A204.1 (cell line): ENCODE results near the gene KYAT1.
A peak's percentile ranks its signal among the peaks of the same experiment; 100 is the strongest.
"Not testable (repeated sequence)": the region's sequence is repeated elsewhere in the genome, so short reads cannot be mapped to it uniquely, and the experiment has no call there.

Experiments
- FAIRE-seq: peaks from 2 replicates; lab custom pipeline; 2012; peaks lifted over from hg19 to GRCh38; lab: Jason Lieb, UNC

KYAT1 gene

DNA sequence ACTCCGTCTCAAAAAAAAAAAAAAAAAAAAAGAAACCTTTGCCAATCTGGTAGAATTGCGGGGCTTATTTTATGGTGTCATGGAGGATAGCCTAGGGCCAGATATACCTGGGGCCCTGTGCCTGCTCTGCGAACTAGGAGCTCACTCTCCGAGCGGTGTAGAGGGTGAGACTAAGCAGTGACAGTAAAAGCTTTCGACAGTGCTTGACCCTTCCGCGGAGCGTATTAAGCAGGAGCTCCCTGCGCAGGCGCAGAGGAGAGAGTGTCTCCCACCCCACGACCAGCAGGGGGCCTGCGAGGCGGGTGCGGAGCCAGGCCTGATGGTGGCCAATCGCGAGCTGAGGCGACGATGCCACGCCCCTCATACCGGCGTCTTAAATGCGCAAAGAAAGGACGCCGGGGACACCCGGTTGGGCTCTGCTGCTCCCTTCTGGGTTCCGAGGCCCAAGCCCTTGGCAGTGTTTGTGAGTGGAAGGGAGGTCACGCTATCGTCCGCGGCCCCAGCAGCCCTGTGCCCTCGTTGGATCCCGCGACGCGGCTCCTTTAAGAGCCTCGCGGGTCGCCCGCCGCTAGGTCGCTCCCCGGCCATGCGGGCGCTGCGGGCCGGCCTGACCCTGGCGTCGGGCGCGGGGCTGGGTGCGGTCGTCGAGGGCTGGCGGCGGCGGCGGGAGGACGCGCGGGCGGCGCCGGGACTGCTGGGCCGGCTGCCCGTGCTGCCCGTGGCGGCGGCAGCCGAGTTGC, 63.5 kb downstream of the KYAT1 start, which contains the start of gene ENDOG:
Gene ENDOG, plus strand, starts transcription at position 402 of the 740 bp plus-strand sequence. Its CDS starts 185 bp downstream, at position 587.
- peak; percentile 90 for FAIRE-seq

DNA sequence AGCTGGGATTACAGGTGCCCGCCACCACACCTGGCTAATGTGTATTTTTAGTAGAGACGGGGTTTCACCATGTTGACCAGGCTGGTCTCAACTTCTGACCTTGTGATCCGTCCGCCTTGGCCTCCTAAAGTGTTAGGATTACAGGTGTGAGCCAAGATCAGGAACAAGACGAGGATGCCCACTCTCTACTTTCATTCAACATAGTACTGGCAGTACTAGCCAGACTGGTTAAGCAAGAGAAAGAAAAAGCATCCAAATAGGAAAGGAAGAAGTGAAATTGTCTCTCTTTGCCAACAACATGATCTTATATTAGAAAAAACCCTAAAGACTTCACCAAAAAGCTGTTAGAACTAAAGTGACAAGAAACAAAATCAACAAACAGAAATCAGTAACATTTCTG, 70.9 kb downstream of the KYAT1 start:
- FAIRE-seq, result no peak

DNA sequence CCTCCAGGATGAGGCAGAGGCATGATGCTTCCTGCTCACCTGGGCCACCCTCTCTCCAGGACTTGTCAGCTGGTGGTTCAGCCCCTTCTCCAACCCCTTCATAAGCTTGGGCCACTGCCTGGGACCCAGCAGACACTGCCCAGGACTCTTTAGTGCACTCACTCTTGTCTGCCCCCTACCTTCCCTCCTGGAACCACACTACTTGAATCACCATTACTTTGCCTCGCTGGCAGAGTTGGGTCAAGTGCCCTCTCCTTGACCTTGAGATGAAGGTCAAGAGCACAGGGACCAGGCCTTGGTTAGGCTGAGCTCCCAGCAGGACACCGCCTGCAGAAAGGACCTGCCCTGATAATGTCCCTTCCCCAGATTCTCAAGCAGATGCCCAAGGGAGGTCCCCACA, 71.9 kb downstream of the KYAT1 start:
- no peak for FAIRE-seq

DNA sequence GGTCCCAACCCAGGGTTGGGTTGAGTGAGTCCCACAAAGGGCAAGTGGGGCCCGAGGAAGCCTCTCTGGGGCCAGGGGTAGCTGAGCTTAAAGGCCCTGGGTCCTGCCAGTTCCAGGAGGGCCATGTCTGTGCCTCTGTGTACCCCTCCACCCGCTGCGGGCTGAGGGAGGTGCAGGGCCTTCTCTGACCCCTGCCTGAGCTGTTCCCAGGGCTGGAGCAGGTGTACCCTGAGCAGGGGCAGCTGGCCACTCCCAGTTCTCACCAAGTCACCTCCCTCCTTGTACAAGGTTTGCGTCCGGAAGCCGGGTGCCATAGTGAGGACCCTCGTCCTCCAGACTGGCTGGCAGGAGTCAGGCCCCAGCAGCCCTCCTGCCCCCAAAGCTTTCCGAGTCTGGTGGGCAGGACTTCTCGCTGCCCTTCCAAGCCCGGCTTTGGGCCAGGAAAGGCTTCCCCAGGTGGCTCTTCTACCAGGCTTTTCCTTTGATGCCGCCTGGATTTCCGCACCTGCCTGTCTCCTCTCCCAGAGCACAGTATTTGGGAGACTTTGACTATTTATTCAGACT, 72.6 kb downstream of the KYAT1 start:
- no peak for FAIRE-seq

DNA sequence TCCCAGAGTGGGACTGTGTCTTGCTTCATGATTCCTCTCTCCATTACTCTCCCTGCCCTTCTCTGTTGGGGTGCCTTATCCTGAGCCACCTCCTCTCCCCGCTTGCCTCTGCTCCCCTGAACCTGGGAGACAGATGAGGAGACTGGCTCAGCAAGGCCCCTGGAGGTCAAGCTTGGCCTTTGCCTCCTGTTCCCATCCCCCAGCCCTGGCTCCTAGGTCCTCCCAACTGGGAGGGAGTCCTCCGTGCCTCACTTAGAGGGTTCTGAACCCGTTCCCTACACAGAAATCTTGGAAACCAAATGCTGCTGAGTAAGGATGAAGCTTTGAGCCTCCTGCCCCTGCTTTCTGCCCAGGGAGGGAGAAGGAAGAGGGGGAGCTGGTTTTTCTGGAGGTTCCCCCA, 73.2 kb downstream of the KYAT1 start:
- no peak for FAIRE-seq

DNA sequence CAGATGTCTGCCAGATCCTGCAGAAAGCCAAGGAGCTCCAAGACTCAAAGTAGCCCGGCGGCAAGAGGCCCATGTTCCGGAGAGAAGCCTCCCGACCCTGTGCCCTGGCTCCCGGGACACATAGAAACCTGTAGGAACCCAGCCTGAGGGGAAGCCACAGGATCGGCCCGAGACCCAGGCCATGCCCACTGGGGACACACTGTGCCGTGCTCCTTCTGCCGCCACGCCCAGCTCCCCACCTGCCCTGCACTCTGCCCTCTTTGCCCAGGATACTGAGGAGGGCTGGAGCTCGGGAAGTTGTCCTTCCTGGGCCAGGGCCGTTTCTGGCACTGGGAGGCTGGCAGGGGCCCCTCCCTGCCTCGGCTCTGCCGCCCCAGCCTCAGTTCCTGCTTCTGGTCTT, 73.9 kb downstream of the KYAT1 start:
- no peak for FAIRE-seq

DNA sequence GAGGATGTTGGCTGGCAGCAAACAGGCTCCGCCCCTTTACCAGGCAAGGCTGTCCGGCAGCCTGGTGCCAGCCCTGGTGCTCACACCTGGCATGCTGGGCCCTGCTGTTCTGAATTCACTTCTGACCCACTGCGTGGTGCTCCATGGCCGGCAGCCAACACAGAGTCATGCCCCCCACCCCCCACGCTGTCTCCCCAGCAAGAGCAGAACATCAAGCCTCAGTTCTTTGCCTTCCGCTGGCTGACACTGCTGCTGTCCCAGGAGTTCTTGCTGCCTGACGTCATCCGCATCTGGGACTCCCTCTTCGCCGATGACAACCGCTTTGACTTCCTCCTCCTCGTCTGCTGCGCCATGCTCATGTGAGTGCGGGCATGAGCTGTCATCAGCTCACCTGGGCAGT, 76.1 kb downstream of the KYAT1 start:
- no peak for FAIRE-seq

DNA sequence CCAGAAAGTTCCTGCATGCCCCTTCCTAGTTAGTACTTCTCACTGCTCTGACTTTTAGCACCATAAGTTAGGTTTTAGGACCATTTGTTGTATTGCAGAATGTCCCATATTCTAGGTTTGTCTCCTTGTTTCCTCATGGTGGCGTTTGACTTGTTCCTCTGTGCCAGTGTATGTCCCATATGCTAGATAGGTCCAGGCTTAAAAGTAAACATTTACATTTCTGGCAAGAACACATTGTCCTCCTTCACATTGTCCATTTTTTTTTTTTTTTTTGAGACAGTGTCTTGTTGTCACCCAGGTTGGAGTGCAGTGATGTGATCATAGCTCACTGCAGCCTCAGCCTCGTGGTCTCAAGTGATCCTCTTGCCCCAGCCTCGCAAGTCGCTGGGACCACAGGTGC, 79.3 kb downstream of the KYAT1 start:
- no peak for FAIRE-seq

DNA sequence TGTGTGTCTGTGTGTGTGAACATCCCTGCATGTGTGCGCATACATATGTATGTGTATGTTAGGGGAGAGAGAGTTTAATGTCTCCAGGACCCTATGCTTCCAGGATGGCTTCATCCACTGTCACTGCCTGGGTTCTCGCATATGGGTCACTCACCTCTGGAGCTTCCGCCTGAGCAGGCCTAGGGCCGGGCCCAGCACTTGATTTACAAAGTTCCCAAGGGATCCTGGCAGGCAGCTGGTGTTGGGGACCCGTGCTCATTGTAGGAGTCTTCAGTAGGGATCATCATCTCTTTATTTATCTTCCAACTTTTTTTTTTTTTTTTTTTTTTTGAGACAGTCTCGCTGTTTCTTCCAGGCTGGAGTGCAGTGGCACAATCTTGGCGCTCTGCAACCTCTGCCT, 81.7 kb downstream of the KYAT1 start:
- FAIRE-seq, result no peak

DNA sequence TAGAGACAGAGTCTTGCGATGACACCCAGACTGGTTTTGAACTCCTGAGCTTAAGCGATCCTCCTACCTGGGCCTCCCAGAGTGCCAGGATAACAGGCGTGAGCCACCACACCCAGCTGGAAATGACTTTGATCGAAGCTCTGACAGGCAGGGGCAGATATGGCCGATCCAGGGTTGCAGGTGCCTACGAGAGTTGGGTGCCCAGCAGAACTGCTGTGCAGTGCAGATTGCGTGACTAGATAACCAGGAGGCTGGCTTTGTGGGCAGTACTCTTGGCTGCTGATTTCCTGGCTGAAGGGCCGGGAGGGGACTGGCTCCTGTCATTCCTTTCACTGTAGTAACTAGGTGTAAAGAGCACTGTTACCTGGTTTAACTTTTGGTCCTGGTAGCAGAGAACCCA, 82.9 kb downstream of the KYAT1 start:
- no peak for FAIRE-seq

DNA sequence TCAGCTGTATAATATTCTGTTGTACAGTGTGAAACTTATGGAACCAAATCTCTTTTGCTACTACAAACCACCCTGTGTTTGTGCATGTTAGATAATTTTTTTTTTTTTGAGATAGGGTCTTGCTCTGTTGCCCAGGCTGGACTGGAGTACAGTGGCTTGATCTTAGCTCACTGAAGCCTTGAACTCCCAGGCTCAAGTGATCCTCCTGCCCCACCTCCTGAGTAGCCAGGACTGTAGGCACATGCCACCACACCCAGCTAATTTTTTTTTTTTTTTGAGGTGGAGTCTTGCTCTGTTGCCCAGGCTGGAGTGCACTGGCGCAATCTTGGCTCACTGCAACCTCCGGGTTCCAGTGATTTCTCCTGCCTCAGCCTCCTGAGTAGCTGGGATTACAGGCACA, 86.8 kb downstream of the KYAT1 start:
- FAIRE-seq, result not testable (repeated sequence)

DNA sequence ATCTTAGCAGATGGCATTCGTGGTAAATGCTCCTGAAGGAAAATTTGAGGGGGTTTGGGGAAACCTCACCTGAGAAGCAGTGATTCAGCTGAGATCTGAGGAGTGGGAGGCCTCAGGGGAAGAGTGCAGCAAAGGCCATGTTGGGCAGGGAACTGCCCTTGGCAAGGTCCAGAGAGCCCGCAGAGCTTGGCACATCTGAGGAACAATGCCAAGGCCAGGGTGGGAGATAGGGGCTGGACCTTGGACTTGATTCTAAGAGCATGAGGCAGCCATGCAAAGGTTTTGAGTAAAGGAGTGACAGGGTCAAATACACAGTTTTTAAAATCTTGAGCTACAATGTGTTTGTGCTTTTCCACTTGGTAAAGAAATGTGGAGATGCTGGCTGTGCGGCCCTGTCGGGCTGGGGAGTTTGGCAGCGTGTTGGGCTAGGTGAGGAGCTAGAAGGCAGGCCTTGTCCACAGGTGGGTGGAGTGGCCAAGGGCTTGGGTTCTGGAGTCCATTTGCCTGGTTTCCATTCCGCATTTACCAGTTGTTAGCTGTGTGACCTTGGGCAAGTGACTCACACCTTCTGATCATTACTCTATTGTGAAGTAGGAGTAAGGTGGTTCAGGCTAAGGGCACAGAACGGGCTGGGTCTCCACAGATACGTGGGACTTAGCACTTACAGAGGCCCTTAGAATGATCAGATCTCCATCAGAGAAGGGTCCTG, 88.6 kb downstream of the KYAT1 start:
- FAIRE-seq, result no peak

DNA sequence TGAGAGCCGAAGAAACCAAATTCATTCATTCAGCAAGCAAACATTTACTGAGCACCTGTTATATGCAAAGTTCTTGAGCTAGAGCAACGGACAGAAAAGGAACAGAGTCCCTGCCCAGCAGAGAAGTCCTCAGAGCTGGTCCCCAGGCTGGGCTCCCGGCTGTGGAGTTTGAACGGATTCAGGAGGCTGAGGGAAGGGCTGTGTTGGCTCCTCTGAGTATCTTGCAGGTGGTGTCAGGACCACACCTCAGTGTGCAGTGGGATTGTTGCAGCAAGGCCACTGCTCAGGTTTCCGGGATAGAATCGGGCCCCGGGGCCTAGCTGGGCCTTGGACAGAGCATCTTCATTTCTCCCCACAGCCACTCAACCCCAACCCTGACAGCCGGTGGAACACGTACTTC, 89.6 kb downstream of the KYAT1 start:
- no peak for FAIRE-seq

DNA sequence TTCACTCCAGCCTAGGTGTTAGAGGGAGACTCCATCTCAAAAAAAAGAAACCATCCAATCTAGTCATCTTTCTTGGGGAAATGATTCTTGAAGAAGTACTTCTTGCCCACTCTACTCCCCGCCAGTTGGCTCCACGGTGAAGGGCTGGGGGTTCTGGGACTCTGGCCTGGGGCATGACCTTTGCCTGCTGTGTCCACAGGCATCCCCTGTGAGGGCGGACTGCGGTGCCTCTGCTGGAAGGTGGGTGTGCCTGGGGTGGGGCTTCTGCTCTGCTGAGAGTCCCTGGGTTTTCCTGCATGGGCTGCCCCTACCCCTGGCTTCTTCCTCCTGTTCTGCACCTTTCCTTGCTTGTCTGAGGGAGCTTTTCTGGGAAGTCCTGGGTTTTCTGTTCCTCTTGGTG, 91.2 kb downstream of the KYAT1 start:
- FAIRE-seq, result no peak

DNA sequence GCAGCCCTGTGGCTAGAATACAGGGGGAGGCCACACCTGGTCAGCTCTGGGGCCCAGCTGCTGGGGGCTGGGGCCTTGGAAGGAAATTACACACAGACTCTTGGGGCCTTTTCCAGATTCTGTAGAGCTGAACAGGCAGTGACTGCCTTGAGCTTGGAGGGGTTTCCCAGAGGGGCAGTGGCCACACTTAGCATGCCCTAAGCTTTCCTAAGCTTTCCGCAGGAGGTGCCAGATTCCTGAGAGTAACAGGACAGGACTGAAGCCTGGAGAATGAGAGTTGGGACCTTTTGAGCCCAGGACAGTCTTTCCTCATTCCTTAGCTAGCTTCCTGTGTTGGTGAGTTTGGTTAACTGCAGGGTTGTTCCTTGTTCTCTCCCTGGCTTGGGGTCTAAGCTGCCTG, 93.3 kb downstream of the KYAT1 start:
- FAIRE-seq, result no peak

DNA sequence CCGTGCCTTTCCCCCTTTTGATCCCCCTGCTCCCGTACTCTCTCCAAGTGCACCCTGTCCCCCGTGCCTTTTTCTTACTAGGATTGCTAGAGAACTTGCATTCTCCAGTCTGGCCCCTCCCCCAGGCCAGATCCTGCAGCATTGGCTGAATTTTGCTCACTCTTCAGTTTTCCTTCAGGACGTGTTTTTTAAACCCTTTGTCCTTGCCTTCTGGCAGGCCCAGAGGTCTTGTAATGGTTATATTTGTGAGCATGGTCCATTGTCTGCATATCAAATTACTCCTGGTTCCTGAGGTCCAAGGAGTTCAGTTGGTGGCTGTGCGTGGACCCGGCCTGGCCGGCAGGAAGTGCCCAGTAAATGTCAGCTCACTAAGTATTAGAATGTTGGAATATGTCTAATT, 94.1 kb downstream of the KYAT1 start:
- no peak for FAIRE-seq

DNA sequence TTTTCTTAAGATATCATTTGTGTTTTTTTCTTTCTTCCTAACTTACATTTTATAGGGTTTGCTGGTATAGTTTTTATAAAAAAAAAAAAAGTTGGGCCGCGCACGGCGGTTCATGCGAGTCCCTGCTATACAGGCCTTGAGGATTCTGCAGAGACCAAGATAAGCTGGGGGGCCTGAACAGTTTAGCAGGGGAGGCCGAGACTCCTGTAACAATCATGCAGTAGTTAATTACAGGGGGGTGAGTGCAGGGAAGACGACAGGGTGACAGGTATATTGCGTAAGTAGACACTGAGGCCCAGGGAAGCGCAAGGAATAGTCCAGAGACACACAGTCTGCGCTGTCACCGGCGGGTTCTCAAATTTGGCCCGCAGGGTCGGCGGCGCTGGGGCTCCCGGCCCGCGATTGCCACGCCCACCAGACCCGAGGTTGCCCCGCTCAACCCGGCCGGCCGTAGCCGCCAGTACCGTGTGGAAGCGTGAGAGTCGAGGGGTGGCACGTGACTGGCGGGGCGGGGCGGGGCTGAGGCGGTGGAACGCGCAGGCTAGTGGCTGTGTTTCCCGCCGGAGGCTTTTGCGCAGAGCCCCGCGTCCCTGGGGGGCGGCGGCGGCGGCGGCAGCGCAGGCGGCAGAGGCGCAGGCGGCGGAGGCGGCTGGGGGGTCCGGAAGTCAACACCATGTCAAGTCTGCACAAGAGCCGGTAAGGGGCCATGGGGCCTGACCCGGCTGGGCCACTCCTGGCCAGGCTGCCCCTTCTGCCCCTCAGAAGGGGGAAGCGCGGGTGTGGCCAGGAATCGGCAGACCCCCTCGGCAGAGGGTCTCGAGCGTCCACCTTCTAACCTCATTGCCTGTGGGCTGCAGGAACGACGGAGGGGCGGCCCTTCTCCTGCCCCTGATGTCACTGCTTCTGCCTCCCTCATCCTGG, 94.8 kb downstream of the KYAT1 start, which contains the start of gene TBC1D13:
Gene TBC1D13, plus strand, starts transcription at position 573 of the 921 bp plus-strand sequence. Its CDS starts 101 bp downstream, at position 674.
- no peak for FAIRE-seq

DNA sequence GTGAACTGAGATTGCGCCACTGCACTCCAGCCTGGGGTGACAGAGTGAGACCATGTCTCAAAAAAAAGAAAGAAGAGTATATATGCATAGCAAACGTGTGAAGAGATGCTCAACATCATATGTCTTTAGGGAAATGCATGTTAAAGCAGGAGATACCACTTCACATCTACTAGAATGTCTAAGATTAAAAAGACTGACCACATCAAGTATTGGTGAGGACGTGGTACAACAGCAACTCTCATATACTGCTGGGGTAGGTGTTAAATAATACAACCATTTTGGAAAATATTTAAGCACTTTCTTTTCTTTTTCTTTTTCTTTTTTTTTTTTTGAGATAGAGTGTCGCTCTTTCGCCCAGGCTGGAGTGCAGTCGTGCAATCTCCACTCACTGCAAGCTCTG, 96.3 kb downstream of the KYAT1 start:
- no peak for FAIRE-seq
